Right atrium auricular region (tissue), 2 donors: ENCODE results near the gene PPP1R13B. TPM values are rescaled to one million over a fixed set of nuclear protein-coding genes. Genes with fewer than 3 reads are reported as not detected.

Source experiments
- DNase-seq: peaks from one replicate; pipeline ENCODE4 v3.0.0-alpha.2; 2019; ENCODE audit warnings: low spot score
- H3K27ac ChIP-seq, 2 donors: fragments of 200-600 bp; sonication (generic); 1 replicate in 1 of 2; 2 replicates in 1 of 2; pipeline ENCODE4 v1.5.1; 2016 to 2019
- H3K27me3 ChIP-seq, 2 donors: fragments of 200-600 bp; sonication (generic); one replicate each; pipeline versions ENCODE4 v1.5.1 to v1.6.0; 2017 to 2019
- H3K36me3 ChIP-seq: fragments of 200-600 bp; sonication (generic); one replicate; pipeline ENCODE4 v1.5.1; 2016
- H3K4me1 ChIP-seq, 2 donors: fragments of 200-600 bp; sonication (generic); one replicate each; pipeline versions ENCODE4 v1.5.1 to v1.6.0; 2017 to 2019
- H3K4me3 ChIP-seq, 2 donors: fragments of 200-600 bp; sonication (generic); 1 replicate in 1 of 2; 2 replicates in 1 of 2; pipeline ENCODE4 v1.5.1; 2017 to 2019; ENCODE audit warnings: mild to moderate bottlenecking in 1 of 2, moderate library complexity in 1 of 2
- H3K9me3 ChIP-seq, 2 donors: fragments of 200-600 bp; sonication (generic); one replicate each; pipeline ENCODE4 v1.5.1; 2019
- CTCF ChIP-seq, 2 donors: fragments of 200-600 bp; sonication (generic); IDR thresholded peaks; one replicate each; pipeline ENCODE4 v1.5.1; 2019; ENCODE audit warnings: antibody characterized with exemption in 2 of 2
- total RNA-seq, 2 donors: library from RNA; depleted of rRNA; stranded (reverse); fragments of >200 nt; gene quantifications; one replicate each; pipeline ENCODE4 v1.1.0, GENCODE V29; 2016

Gene PPP1R13B
- total RNA-seq, 2 donors from 2014 or later: 45.7 to 47.8 TPM

GRCh38 chr14:103698380-103699260, 148.8 kb downstream of the PPP1R13B start:
- no peak for TF ChIP-seq CTCF (IDR thresholded peaks at IDR 0.05)
- Histone ChIP-seq H3K9me3 (no peaks in the 10 kb centered on the region), H3K4me1 (peaks cover 0 to 60% of the 10 kb centered on the region in 2 donors), H3K4me3 (no peak overlapping the region), H3K27ac (no peak overlapping the region), H3K27me3 (no peaks in the 10 kb centered on the region), H3K36me3 (peaks cover 67% of the 10 kb centered on the region)
- DNase-seq: no peak

GRCh38 chr14:103697603-103698379, 149.6 kb downstream of the PPP1R13B start:
- Histone ChIP-seq H3K27ac (no peak overlapping the region), H3K4me3 (no peak overlapping the region), H3K4me1 (peaks cover 0 to 60% of the 10 kb centered on the region in 2 donors), H3K27me3 (no peaks in the 10 kb centered on the region), H3K9me3 (no peaks in the 10 kb centered on the region), H3K36me3 (peaks cover 67% of the 10 kb centered on the region)
- no peak for TF ChIP-seq CTCF (IDR thresholded peaks at IDR 0.05)
- DNase-seq: no peak

GRCh38 chr14:103697206-103697602, 150.2 kb downstream of the PPP1R13B start:
- no peaks in the 10 kb centered on the region for H3K9me3 ChIP-seq
- peaks cover 67% of the 10 kb centered on the region for H3K36me3 ChIP-seq
- H3K27ac ChIP-seq: peak overlapping the region in 1 of 2 donors; percentile 48
- peaks cover 0 to 60% of the 10 kb centered on the region in 2 donors for H3K4me1 ChIP-seq
- no peaks in the 10 kb centered on the region for H3K27me3 ChIP-seq
- no peak for TF ChIP-seq CTCF (IDR thresholded peaks at IDR 0.05)
- no peak overlapping the region for H3K4me3 ChIP-seq
- DNase-seq: no peak

GRCh38 chr14:103696466-103697071, 150.8 kb downstream of the PPP1R13B start:
- no peaks in the 10 kb centered on the region for H3K27me3 ChIP-seq
- DNase-seq: no peak
- peaks cover 64% of the 10 kb centered on the region for H3K36me3 ChIP-seq
- no peaks in the 10 kb centered on the region for H3K9me3 ChIP-seq
- H3K4me1 ChIP-seq: peaks cover 0 to 60% of the 10 kb centered on the region in 2 donors
- H3K4me3 ChIP-seq: no peak overlapping the region
- H3K27ac ChIP-seq: peak overlapping the region; percentile 48 to 60
- no peak for TF ChIP-seq CTCF (IDR thresholded peaks at IDR 0.05)

GRCh38 chr14:103696070-103696402, 151.3 kb downstream of the PPP1R13B start:
- no peaks in the 10 kb centered on the region for H3K27me3 ChIP-seq
- H3K4me3 ChIP-seq: no peak overlapping the region
- H3K9me3 ChIP-seq: no peaks in the 10 kb centered on the region
- H3K27ac ChIP-seq: no peak overlapping the region
- TF ChIP-seq CTCF (IDR thresholded peaks at IDR 0.05): no peak
- no peak for DNase-seq
- peaks cover 0 to 56% of the 10 kb centered on the region in 2 donors for H3K4me1 ChIP-seq
- H3K36me3 ChIP-seq: peaks cover 58% of the 10 kb centered on the region
